HL-60 (cell line): Measurements from ENCODE around the gene MDGA2.

Experiments used
- GABPA ChIP-seq: IDR thresholded peaks from 2 replicates; pipeline ENCODE4 v1.6.1; 2012; ENCODE audit warnings: low read depth
- POLR2AphosphoS5 ChIP-seq: IDR thresholded peaks from 2 replicates; pipeline ENCODE4 v1.6.1; 2012; ENCODE audit warnings: low read depth
- TF ChIP-seq, protein P1 (sequence below): IDR thresholded peaks from one replicate; pipeline ENCODE4 v1.5.1; 2011; ENCODE audit warnings: low read length, control low read depth, inconsistent platforms; ENCODE audit not compliant: insufficient read depth

DNA sequence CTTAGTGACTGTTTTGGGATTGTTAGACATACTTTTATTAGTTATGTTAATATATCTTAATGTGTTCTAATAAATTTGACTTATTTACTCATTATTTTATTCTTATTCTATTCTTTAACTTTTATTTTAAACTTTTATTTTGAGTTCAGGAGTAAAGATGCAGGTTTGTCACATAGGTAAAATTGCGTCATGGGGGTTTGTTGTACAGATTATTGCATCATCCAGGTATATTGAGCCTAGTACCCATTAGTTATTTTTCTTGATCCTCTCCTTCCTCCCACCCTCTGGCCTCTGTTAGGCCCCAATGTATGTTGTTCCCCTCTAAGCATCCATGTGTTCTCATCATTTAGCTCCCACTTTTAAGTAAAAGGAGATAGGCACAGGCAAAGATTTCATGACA is 495.5 kb downstream of the MDGA2 start:
- TF ChIP-seq, protein P1, sequence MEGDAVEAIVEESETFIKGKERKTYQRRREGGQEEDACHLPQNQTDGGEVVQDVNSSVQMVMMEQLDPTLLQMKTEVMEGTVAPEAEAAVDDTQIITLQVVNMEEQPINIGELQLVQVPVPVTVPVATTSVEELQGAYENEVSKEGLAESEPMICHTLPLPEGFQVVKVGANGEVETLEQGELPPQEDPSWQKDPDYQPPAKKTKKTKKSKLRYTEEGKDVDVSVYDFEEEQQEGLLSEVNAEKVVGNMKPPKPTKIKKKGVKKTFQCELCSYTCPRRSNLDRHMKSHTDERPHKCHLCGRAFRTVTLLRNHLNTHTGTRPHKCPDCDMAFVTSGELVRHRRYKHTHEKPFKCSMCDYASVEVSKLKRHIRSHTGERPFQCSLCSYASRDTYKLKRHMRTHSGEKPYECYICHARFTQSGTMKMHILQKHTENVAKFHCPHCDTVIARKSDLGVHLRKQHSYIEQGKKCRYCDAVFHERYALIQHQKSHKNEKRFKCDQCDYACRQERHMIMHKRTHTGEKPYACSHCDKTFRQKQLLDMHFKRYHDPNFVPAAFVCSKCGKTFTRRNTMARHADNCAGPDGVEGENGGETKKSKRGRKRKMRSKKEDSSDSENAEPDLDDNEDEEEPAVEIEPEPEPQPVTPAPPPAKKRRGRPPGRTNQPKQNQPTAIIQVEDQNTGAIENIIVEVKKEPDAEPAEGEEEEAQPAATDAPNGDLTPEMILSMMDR: no peak
- TF ChIP-seq POLR2AphosphoS5: no peak
- TF ChIP-seq GABPA: no peak
